HG02840 (cell line): Measurements from ENCODE around the gene SLC31A2.
"Not testable (repeated sequence)": the region's sequence is repeated elsewhere in the genome, so short reads cannot be mapped to it uniquely, and the experiment has no call there.

ENCODE experiments used
- ATAC-seq: cut with Tn5 transposase; IDR thresholded peaks from one replicate; pipeline ENCODE4 v1.9.1; 2021; ENCODE audit warnings: mild to moderate bottlenecking, moderate library complexity, moderate number of reproducible peaks; ENCODE audit not compliant: unreplicated experiment, low FRiP score

Gene SLC31A2

GRCh38 chr9:113149561-113149960, 1.2 kb upstream of the SLC31A2 start:
- not testable (repeated sequence) for ATAC-seq

GRCh38 chr9:113151696-113152630, 1.2 kb downstream of the SLC31A2 start:
- ATAC-seq: no peak

- no peak for ATAC-seq
These were observed 1.9 kb downstream of the SLC31A2 start for GRCh38 chr9:113152699-113153098.

GRCh38 chr9:113153599-113153998, 2.8 kb downstream of the SLC31A2 start:
- ATAC-seq: no peak

- no peak for ATAC-seq
These were observed 3.7 kb downstream of the SLC31A2 start for GRCh38 chr9:113154471-113154870.

- no peak for ATAC-seq
These were observed 4.1 kb downstream of the SLC31A2 start for GRCh38 chr9:113154946-113155345.

- no peak for ATAC-seq
These were observed 5.2 kb downstream of the SLC31A2 start for GRCh38 chr9:113155911-113156588.

GRCh38 chr9:113156880-113157279, 6.1 kb downstream of the SLC31A2 start:
- ATAC-seq: no peak

GRCh38 chr9:113158446-113158845, 7.6 kb downstream of the SLC31A2 start:
- no peak for ATAC-seq

- no peak for ATAC-seq
These were observed 9.8 kb downstream of the SLC31A2 start for GRCh38 chr9:113160571-113160970.

- no peak for ATAC-seq
These were observed 12.2 kb downstream of the SLC31A2 start for GRCh38 chr9:113163001-113163400.

- ATAC-seq: no peak
These were observed 13.9 kb downstream of the SLC31A2 start for GRCh38 chr9:113164536-113165300.

- ATAC-seq: no peak
These were observed 15.2 kb downstream of the SLC31A2 start for GRCh38 chr9:113166039-113166438.

- no peak for ATAC-seq
These were observed 18.0 kb downstream of the SLC31A2 start for GRCh38 chr9:113168809-113169208.

GRCh38 chr9:113173341-113173740, 22.5 kb downstream of the SLC31A2 start:
- no peak for ATAC-seq

GRCh38 chr9:113176803-113177202, 26.0 kb downstream of the SLC31A2 start:
- ATAC-seq: no peak

GRCh38 chr9:113177251-113177650, 26.4 kb downstream of the SLC31A2 start:
- ATAC-seq: no peak

GRCh38 chr9:113178087-113178486, 27.3 kb downstream of the SLC31A2 start:
- no peak for ATAC-seq

GRCh38 chr9:113179839-113180238, 29.0 kb downstream of the SLC31A2 start:
- ATAC-seq: no peak

GRCh38 chr9:113181165-113181564, 30.4 kb downstream of the SLC31A2 start:
- ATAC-seq: no peak

GRCh38 chr9:113183956-113184488, 33.2 kb downstream of the SLC31A2 start:
- ATAC-seq: no peak
